Epithelial cell of prostate (primary cell): ENCODE measurements around the gene WWOX.

Experiments
- DNase-seq: peaks from one replicate; pipeline ENCODE4 v3.0.0-alpha.2; 2011; ENCODE audit warnings: low read depth, low spot score
- H3K27ac ChIP-seq: fragments of 450-650 bp; 2 replicates; pipeline ENCODE4 v1.5.1; 2017; ENCODE audit warnings: mild to moderate bottlenecking

WWOX gene

GRCh38 chr16:78755751-78756661 is 656.6 kb downstream of the WWOX start:
- H3K27ac ChIP-seq: no peak overlapping the region
- DNase-seq: no peak

- H3K27ac ChIP-seq: no peak overlapping the region
- DNase-seq: no peak
Observed at GRCh38 chr16:78759596-78759995, 660.1 kb downstream of the WWOX start.

GRCh38 chr16:78760611-78761010 is 661.2 kb downstream of the WWOX start:
- no peak overlapping the region for H3K27ac ChIP-seq
- no peak for DNase-seq

GRCh38 chr16:78761427-78761826 is 662.0 kb downstream of the WWOX start:
- no peak for DNase-seq
- no peak overlapping the region for H3K27ac ChIP-seq

- no peak overlapping the region for H3K27ac ChIP-seq
- no peak for DNase-seq
Observed at GRCh38 chr16:78762222-78762621, 662.8 kb downstream of the WWOX start.

GRCh38 chr16:78763821-78764440 is 664.5 kb downstream of the WWOX start:
- DNase-seq: no peak
- H3K27ac ChIP-seq: no peak overlapping the region

GRCh38 chr16:78764478-78764877 is 665.0 kb downstream of the WWOX start:
- no peak for DNase-seq
- H3K27ac ChIP-seq: no peak overlapping the region

GRCh38 chr16:78768226-78768625 is 668.8 kb downstream of the WWOX start:
- H3K27ac ChIP-seq: no peak overlapping the region
- no peak for DNase-seq

GRCh38 chr16:78768718-78769117 is 669.3 kb downstream of the WWOX start:
- no peak overlapping the region for H3K27ac ChIP-seq
- no peak for DNase-seq

- no peak for DNase-seq
- no peak overlapping the region for H3K27ac ChIP-seq
Observed at GRCh38 chr16:78770353-78771091, 671.1 kb downstream of the WWOX start.

GRCh38 chr16:78773291-78773702 is 673.8 kb downstream of the WWOX start:
- DNase-seq: no peak
- H3K27ac ChIP-seq: no peak overlapping the region

- no peak overlapping the region for H3K27ac ChIP-seq
- no peak for DNase-seq
Observed at GRCh38 chr16:78773706-78774105, 674.3 kb downstream of the WWOX start.

- no peak overlapping the region for H3K27ac ChIP-seq
- no peak for DNase-seq
Observed at GRCh38 chr16:78775161-78775561, 675.7 kb downstream of the WWOX start.

GRCh38 chr16:78778101-78779004 is 678.9 kb downstream of the WWOX start:
- DNase-seq: peak; percentile 22
- H3K27ac ChIP-seq: peak overlapping the region; percentile 90

GRCh38 chr16:78780808-78781207 is 681.4 kb downstream of the WWOX start:
- no peak for DNase-seq
- no peak overlapping the region for H3K27ac ChIP-seq

- no peak for DNase-seq
- no peak overlapping the region for H3K27ac ChIP-seq
Observed at GRCh38 chr16:78782572-78782971, 683.1 kb downstream of the WWOX start.

- H3K27ac ChIP-seq: no peak overlapping the region
- DNase-seq: no peak
Observed at GRCh38 chr16:78783570-78784079, 684.2 kb downstream of the WWOX start.

- no peak for DNase-seq
- H3K27ac ChIP-seq: no peak overlapping the region
Observed at GRCh38 chr16:78784771-78785170, 685.3 kb downstream of the WWOX start.

GRCh38 chr16:78785218-78785617 is 685.8 kb downstream of the WWOX start:
- H3K27ac ChIP-seq: no peak overlapping the region
- no peak for DNase-seq

- H3K27ac ChIP-seq: no peak overlapping the region
- no peak for DNase-seq
Observed at GRCh38 chr16:78786635-78787034, 687.2 kb downstream of the WWOX start.
